GM23248 (cell line): ENCODE data around the gene OVOL1. TPM values are rescaled to one million over a fixed set of nuclear protein-coding genes. Genes with fewer than 3 reads are reported as not detected.

Experiments
- DNase-seq: peaks from one replicate; pipeline ENCODE4 v3.0.0-alpha.2; 2015
- H2AFZ ChIP-seq: fragments of 200-600 bp; sonication (generic); 2 replicates; pipeline ENCODE4 v1.6.1; 2016; ENCODE audit warnings: antibody characterized with exemption
- H3F3A ChIP-seq: fragments of 200-600 bp; sonication (generic); 2 replicates; pipeline ENCODE4 v1.6.1; 2016; ENCODE audit warnings: mild to moderate bottlenecking, antibody characterized with exemption, mixed run types; ENCODE audit not compliant: insufficient read depth
- H3K27ac ChIP-seq: fragments of 200-600 bp; sonication (generic); 2 replicates; pipeline ENCODE4 v1.5.1; 2016; ENCODE audit warnings: mild to moderate bottlenecking
- H3K27me3 ChIP-seq: fragments of 200-600 bp; sonication (generic); replicated peaks from 2 replicates; pipeline ENCODE4 v1.6.1; 2016; ENCODE audit warnings: mild to moderate bottlenecking; ENCODE audit not compliant: insufficient read depth
- H3K36me3 ChIP-seq: fragments of 200-600 bp; sonication (generic); 2 replicates; pipeline ENCODE4 v1.6.1; 2016; ENCODE audit warnings: low read depth, mild to moderate bottlenecking
- H3K4me1 ChIP-seq: fragments of 200-600 bp; sonication (generic); 2 replicates; pipeline ENCODE4 v1.6.1; 2016; ENCODE audit warnings: mild to moderate bottlenecking; ENCODE audit not compliant: insufficient read depth
- H3K4me2 ChIP-seq: fragments of 200-600 bp; sonication (generic); one replicate; pipeline ENCODE4 v1.6.1; 2016; ENCODE audit warnings: mild to moderate bottlenecking; ENCODE audit not compliant: unreplicated experiment
- H3K4me3 ChIP-seq: fragments of 200-600 bp; sonication (generic); 2 replicates; pipeline ENCODE4 v1.5.1; 2016; ENCODE audit warnings: mild to moderate bottlenecking
- H3K79me2 ChIP-seq: fragments of 200-600 bp; sonication (generic); 2 replicates; pipeline ENCODE4 v1.6.1; 2016; ENCODE audit warnings: mild to moderate bottlenecking; ENCODE audit not compliant: insufficient read depth
- H3K9ac ChIP-seq: fragments of 200-600 bp; sonication (generic); 2 replicates; pipeline ENCODE4 v1.6.1; 2016; ENCODE audit warnings: mild to moderate bottlenecking
- H3K9me2 ChIP-seq: fragments of 200-600 bp; sonication (generic); 2 replicates; pipeline ENCODE4 v1.6.1; 2016; ENCODE audit warnings: mixed run types, mild to moderate bottlenecking, moderate library complexity; ENCODE audit not compliant: insufficient read depth
- H3K9me3 ChIP-seq: fragments of 200-600 bp; sonication (generic); one replicate; pipeline ENCODE4 v1.6.1; 2017; ENCODE audit warnings: low read depth
- H4K20me1 ChIP-seq: fragments of 200-600 bp; sonication (generic); 2 replicates; pipeline ENCODE4 v1.6.0; 2016; ENCODE audit not compliant: insufficient read depth
- EZH2 ChIP-seq: fragments of 200-600 bp; sonication (generic); IDR thresholded peaks from 2 replicates; pipeline ENCODE4 v1.6.1; 2018; ENCODE audit warnings: antibody characterized with exemption, mild to moderate bottlenecking; ENCODE audit not compliant: insufficient read depth, poor library complexity, severe bottlenecking
- EZH2phosphoT487 ChIP-seq: fragments of 200-600 bp; sonication (generic); IDR thresholded peaks from 2 replicates; pipeline ENCODE4 v1.6.1; 2018; ENCODE audit warnings: antibody characterized with exemption, moderate library complexity, mild to moderate bottlenecking, low read depth; ENCODE audit not compliant: insufficient read depth
- WGBS, 2 experiments: methylation state at CpG; one replicate each; pipeline ENCODE4 v1.1.6; 2015 to 2017; ENCODE audit warnings: low lambda C conversion rate in 2 of 2, low coverage in 1 of 2; ENCODE audit errors: missing lambda C conversion rate in 2 of 2; 5-methylcytosine and 5-hydroxymethylcytosine counted together
- in situ Hi-C: fragments of 300-500 bp; cut with MboI; formaldehyde crosslinking; loops from 2 replicates; pipeline ENCODE4 v1.15.0; 2020
- polyA plus RNA-seq: library from polyadenylated mRNA; unstranded; fragments of >200 nt; fragmentation: Nextera tagmentation; extraction: Ambion mirVana; gene quantifications from 2 replicates; pipeline ENCODE4 v1.2.1, GENCODE V29; 2016
- total RNA-seq: library from RNA; depleted of rRNA; stranded (reverse); fragments of >200 nt; shearing (Covaris generic); gene quantifications from 2 replicates; pipeline ENCODE4 v1.2.3, GENCODE V29; 2014; rRNA removed

The OVOL1 gene
- total and polyA plus RNA-seq, 2 experiments from 2014 or later: not detected

DNA sequence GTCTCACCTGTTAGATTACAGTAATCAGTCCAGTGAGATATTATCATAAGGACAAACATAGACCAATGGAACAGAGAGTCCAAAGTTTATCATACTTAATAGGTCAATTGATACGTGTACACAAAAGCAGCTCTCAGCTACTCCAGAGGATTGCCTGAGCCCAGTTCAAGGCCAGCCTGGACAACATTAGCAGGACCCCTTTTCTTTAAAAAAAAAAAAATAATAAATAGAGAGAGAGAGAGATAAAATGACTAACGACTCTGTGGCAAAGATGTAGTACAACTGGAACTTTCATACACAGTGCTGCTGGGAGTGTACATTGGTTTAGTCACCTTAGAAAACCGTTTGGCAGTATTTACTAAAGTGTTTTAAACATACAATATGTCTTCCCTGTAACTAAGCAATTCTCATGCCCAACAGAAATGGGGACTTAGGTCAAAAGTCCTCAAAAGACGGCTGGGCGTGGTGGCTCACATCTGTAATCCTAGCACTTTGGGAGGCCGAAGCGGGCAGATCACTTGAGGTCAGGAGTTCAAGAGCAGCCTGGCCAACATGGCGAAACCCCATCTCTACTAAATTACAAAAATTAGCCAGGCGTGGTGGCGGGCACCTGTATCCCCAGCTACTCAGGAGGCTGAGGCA lies 57.5 kb downstream of the OVOL1 start:
- H3K27me3 ChIP-seq: no peaks in the 10 kb centered on the region
- WGBS, 2 experiments: 83 to 84% methylated on average over 10 of the region's 10 CpGs
- H3K79me2 ChIP-seq: no peaks in the 10 kb centered on the region
- no peak overlapping the region for H3K4me3 ChIP-seq
- no peak overlapping the region for H3K9ac ChIP-seq
- H3F3A ChIP-seq: no peaks in the 10 kb centered on the region
- no peaks in the 10 kb centered on the region for H3K36me3 ChIP-seq
- H3K4me1 ChIP-seq: no peaks in the 10 kb centered on the region
- no peaks in the 10 kb centered on the region for H4K20me1 ChIP-seq
- no peaks in the 10 kb centered on the region for H3K9me2 ChIP-seq
- no peaks in the 10 kb centered on the region for H3K9me3 ChIP-seq
- in situ Hi-C loops: no loop called here
- H3K4me2 ChIP-seq: no peak overlapping the region
- TF ChIP-seq EZH2phosphoT487: no peak
- TF ChIP-seq EZH2: no peak
- DNase-seq: no peak
- no peak overlapping the region for H2AFZ ChIP-seq
- no peak overlapping the region for H3K27ac ChIP-seq

Other genes with a start within 250 kb of the OVOL1 start
- 98.4 and 112 TPM in 2 replicates for gene LTBP3, start 228.7 kb upstream of the OVOL1 start, total RNA-seq
- gene LTBP3, start 228.7 kb upstream of the OVOL1 start, polyA plus RNA-seq: 36.5 and 39.6 TPM in 2 replicates
- gene ZNRD2, start 216.6 kb upstream of the OVOL1 start, total RNA-seq: 41.9 and 54.5 TPM in 2 replicates
- 69.3 and 74.9 TPM in 2 replicates for gene ZNRD2, start 216.6 kb upstream of the OVOL1 start, polyA plus RNA-seq
- 41.2 and 67.0 TPM in 2 replicates for gene FAM89B, start 214.5 kb upstream of the OVOL1 start, total RNA-seq
- 73.1 and 76.3 TPM in 2 replicates for gene FAM89B, start 214.5 kb upstream of the OVOL1 start, polyA plus RNA-seq
- 85.5 and 88.5 TPM in 2 replicates for gene EHBP1L1, start 211.0 kb upstream of the OVOL1 start, total RNA-seq
- gene EHBP1L1, start 211.0 kb upstream of the OVOL1 start, polyA plus RNA-seq: 11.5 and 12.6 TPM in 2 replicates
- not detected in 2 replicates for gene KCNK7, start 191.3 kb upstream of the OVOL1 start, total RNA-seq
- not detected in 2 replicates for gene KCNK7, start 191.3 kb upstream of the OVOL1 start, polyA plus RNA-seq
- gene MAP3K11, start 172.8 kb upstream of the OVOL1 start, total RNA-seq: 17.6 and 24.7 TPM in 2 replicates
- gene MAP3K11, start 172.8 kb upstream of the OVOL1 start, polyA plus RNA-seq: 9.5 and 10.6 TPM in 2 replicates
- gene PCNX3, start 171.3 kb upstream of the OVOL1 start, total RNA-seq: 23.5 and 30.2 TPM in 2 replicates
- gene PCNX3, start 171.3 kb upstream of the OVOL1 start, polyA plus RNA-seq: 8.1 and 8.6 TPM in 2 replicates
- gene SIPA1, start 149.0 kb upstream of the OVOL1 start, total RNA-seq: 15.9 and 16.6 TPM in 2 replicates
- gene SIPA1, start 149.0 kb upstream of the OVOL1 start, polyA plus RNA-seq: 10.8 and 13.0 TPM in 2 replicates
- gene RELA, start 124.1 kb upstream of the OVOL1 start, total RNA-seq: 38.4 and 45.1 TPM in 2 replicates
- 67.8 and 74.3 TPM in 2 replicates for gene RELA, start 124.1 kb upstream of the OVOL1 start, polyA plus RNA-seq
- gene KAT5, start 74.8 kb upstream of the OVOL1 start, total RNA-seq: 36.6 and 47.4 TPM in 2 replicates
- gene KAT5, start 74.8 kb upstream of the OVOL1 start, polyA plus RNA-seq: 28.8 and 29.5 TPM in 2 replicates
- 45.7 and 56.1 TPM in 2 replicates for gene RNASEH2C, start 66.3 kb upstream of the OVOL1 start, total RNA-seq
- gene RNASEH2C, start 66.3 kb upstream of the OVOL1 start, polyA plus RNA-seq: 115 and 117 TPM in 2 replicates
- 14.8 and 16.4 TPM in 2 replicates for gene AP5B1, start 6.1 kb upstream of the OVOL1 start, total RNA-seq
- gene AP5B1, start 6.1 kb upstream of the OVOL1 start, polyA plus RNA-seq: 4.4 and 4.9 TPM in 2 replicates
- gene SNX32, start 46.9 kb downstream of the OVOL1 start, total RNA-seq: not detected in 2 replicates
- gene SNX32, start 46.9 kb downstream of the OVOL1 start, polyA plus RNA-seq: 0.51 and 0.98 TPM in 2 replicates
- gene CFL1, start 71.1 kb downstream of the OVOL1 start, total RNA-seq: 1,045 and 1,312 TPM in 2 replicates
- gene CFL1, start 71.1 kb downstream of the OVOL1 start, polyA plus RNA-seq: 2,650 and 2,758 TPM in 2 replicates
- 49.6 and 56.0 TPM in 2 replicates for gene MUS81, start 73.4 kb downstream of the OVOL1 start, total RNA-seq
- 39.4 and 42.0 TPM in 2 replicates for gene MUS81, start 73.4 kb downstream of the OVOL1 start, polyA plus RNA-seq
- 308 and 328 TPM in 2 replicates for gene EFEMP2, start 85.7 kb downstream of the OVOL1 start, total RNA-seq
- 520 and 545 TPM in 2 replicates for gene EFEMP2, start 85.7 kb downstream of the OVOL1 start, polyA plus RNA-seq
- gene CTSW, start 92.8 kb downstream of the OVOL1 start, total RNA-seq: 1.1 TPM in 1 of 2 replicates, not detected in the other
- 0.23 and 0.51 TPM in 2 replicates for gene CTSW, start 92.8 kb downstream of the OVOL1 start, polyA plus RNA-seq
- gene FIBP, start 101.4 kb downstream of the OVOL1 start, total RNA-seq: 201 and 220 TPM in 2 replicates
- gene FIBP, start 101.4 kb downstream of the OVOL1 start, polyA plus RNA-seq: 200 and 203 TPM in 2 replicates
- 95.1 and 143 TPM in 2 replicates for gene CCDC85B, start 103.6 kb downstream of the OVOL1 start, total RNA-seq
- gene CCDC85B, start 103.6 kb downstream of the OVOL1 start, polyA plus RNA-seq: 116 and 118 TPM in 2 replicates
- gene FOSL1, start 113.3 kb downstream of the OVOL1 start, total RNA-seq: 80.6 and 88.9 TPM in 2 replicates
- 104 and 105 TPM in 2 replicates for gene FOSL1, start 113.3 kb downstream of the OVOL1 start, polyA plus RNA-seq
- 46.2 and 50.5 TPM in 2 replicates for gene C11orf68, start 132.0 kb downstream of the OVOL1 start, total RNA-seq
- gene C11orf68, start 132.0 kb downstream of the OVOL1 start, polyA plus RNA-seq: 91.5 and 94.4 TPM in 2 replicates
- 223 and 307 TPM in 2 replicates for gene DRAP1, start 132.4 kb downstream of the OVOL1 start, total RNA-seq
- 517 and 533 TPM in 2 replicates for gene DRAP1, start 132.4 kb downstream of the OVOL1 start, polyA plus RNA-seq
- gene TSGA10IP, start 158.4 kb downstream of the OVOL1 start, total RNA-seq: 0.13 TPM in 1 of 2 replicates, not detected in the other
- not detected in 2 replicates for gene TSGA10IP, start 158.4 kb downstream of the OVOL1 start, polyA plus RNA-seq
- 27.7 and 38.3 TPM in 2 replicates for gene SART1, start 174.7 kb downstream of the OVOL1 start, total RNA-seq
- gene SART1, start 174.7 kb downstream of the OVOL1 start, polyA plus RNA-seq: 43.4 and 48.6 TPM in 2 replicates
- 21.2 and 22.8 TPM in 2 replicates for gene EIF1AD, start 215.1 kb downstream of the OVOL1 start, total RNA-seq
- gene EIF1AD, start 215.1 kb downstream of the OVOL1 start, polyA plus RNA-seq: 21.6 and 25.3 TPM in 2 replicates
- 24.9 and 31.6 TPM in 2 replicates for gene BANF1, start 215.4 kb downstream of the OVOL1 start, total RNA-seq
- gene BANF1, start 215.4 kb downstream of the OVOL1 start, polyA plus RNA-seq: 330 and 346 TPM in 2 replicates
- 15.3 and 21.9 TPM in 2 replicates for gene CST6, start 224.9 kb downstream of the OVOL1 start, total RNA-seq
- gene CST6, start 224.9 kb downstream of the OVOL1 start, polyA plus RNA-seq: 35.1 and 35.3 TPM in 2 replicates
- gene CATSPER1, start 239.4 kb downstream of the OVOL1 start, total RNA-seq: not detected in 2 replicates
- 1.1 and 1.7 TPM in 2 replicates for gene CATSPER1, start 239.4 kb downstream of the OVOL1 start, polyA plus RNA-seq